Measurements from ENCODE around the gene CAVIN2.

The CAVIN2 gene

GRCh38 chr2:191838526-191838925 is 8.4 kb downstream of the CAVIN2 start:
- DNase-seq, result no peak

GRCh38 chr2:191836853-191837769 is 9.8 kb downstream of the CAVIN2 start:
- no peak for DNase-seq

GRCh38 chr2:191836471-191836852 is 10.4 kb downstream of the CAVIN2 start:
- DNase-seq, result no peak

- no peak for DNase-seq
These were observed 11.1 kb downstream of the CAVIN2 start for GRCh38 chr2:191835539-191836350.

- no peak for DNase-seq
These were observed 11.8 kb downstream of the CAVIN2 start for GRCh38 chr2:191835100-191835499.

- no peak for DNase-seq
These were observed 13.5 kb downstream of the CAVIN2 start for GRCh38 chr2:191833356-191833755.

- no peak for DNase-seq
These were observed 14.2 kb downstream of the CAVIN2 start for GRCh38 chr2:191832668-191833067.

- peak; percentile 37 for DNase-seq
These were observed 15.4 kb downstream of the CAVIN2 start for GRCh38 chr2:191831410-191831994.

- no peak for DNase-seq
These were observed 22.5 kb downstream of the CAVIN2 start for GRCh38 chr2:191824398-191824797.

- no peak for DNase-seq
These were observed 25.8 kb downstream of the CAVIN2 start for GRCh38 chr2:191821078-191821477.

- DNase-seq, result no peak
These were observed 28.1 kb downstream of the CAVIN2 start for GRCh38 chr2:191818725-191819350.

GRCh38 chr2:191818133-191818532 is 28.8 kb downstream of the CAVIN2 start:
- DNase-seq, result no peak

- no peak for DNase-seq
These were observed 31.9 kb downstream of the CAVIN2 start for GRCh38 chr2:191815010-191815409.

GRCh38 chr2:191813943-191814342 is 32.9 kb downstream of the CAVIN2 start:
- DNase-seq, result no peak

GRCh38 chr2:191811807-191812602 is 34.9 kb downstream of the CAVIN2 start:
- peak; percentile 49 for DNase-seq

GRCh38 chr2:191806396-191806795 is 40.5 kb downstream of the CAVIN2 start:
- DNase-seq, result no peak

- DNase-seq, result no peak
These were observed 42.1 kb downstream of the CAVIN2 start for GRCh38 chr2:191804766-191805165.

- no peak for DNase-seq
These were observed 43.9 kb downstream of the CAVIN2 start for GRCh38 chr2:191803007-191803406.

GRCh38 chr2:191802180-191802579 is 44.7 kb downstream of the CAVIN2 start:
- no peak for DNase-seq

GRCh38 chr2:191800874-191801273 is 46.0 kb downstream of the CAVIN2 start:
- DNase-seq, result no peak

GRCh38 chr2:191799526-191799925 is 47.4 kb downstream of the CAVIN2 start:
- no peak for DNase-seq
